Kasumi-1 (cell line): ENCODE measurements around the gene GPR4.
"Not testable (repeated sequence)": the region's sequence is repeated elsewhere in the genome, so short reads cannot be mapped to it uniquely, and the experiment has no call there.

Experiments
- DNase-seq, 2 experiments: peaks; one replicate each; lab custom pipeline; 2025; lab: John Stamatoyannopoulos, UW

GPR4 gene

GRCh38 chr19:45621976-45622503 is 20.0 kb upstream of the GPR4 start:
- DNase-seq: no peak

- no peak for DNase-seq
These were observed 19.4 kb upstream of the GPR4 start for GRCh38 chr19:45621389-45621788.

- DNase-seq: no peak
These were observed 14.6 kb upstream of the GPR4 start for GRCh38 chr19:45616704-45617017.

GRCh38 chr19:45615795-45616703 is 14.0 kb upstream of the GPR4 start:
- DNase-seq: peak; percentile 89 to 94

- not testable (repeated sequence) for DNase-seq
These were observed 13.0 kb upstream of the GPR4 start for GRCh38 chr19:45615056-45615455.

GRCh38 chr19:45613926-45614725 is 12.1 kb upstream of the GPR4 start:
- DNase-seq: peak; percentile 55 to 71

GRCh38 chr19:45608948-45609347 is 6.9 kb upstream of the GPR4 start:
- no peak for DNase-seq

- peak; percentile 22 to 28 for DNase-seq
These were observed 5.3 kb upstream of the GPR4 start for GRCh38 chr19:45607071-45608029.

GRCh38 chr19:45601115-45601514 is 897 bp downstream of the GPR4 start:
- no peak for DNase-seq

GRCh38 chr19:45600340-45600885 is 1.6 kb downstream of the GPR4 start:
- no peak for DNase-seq

- no peak for DNase-seq
These were observed 2.7 kb downstream of the GPR4 start for GRCh38 chr19:45599286-45599685.

- DNase-seq: peak; percentile 29 to 32
These were observed 3.6 kb downstream of the GPR4 start for GRCh38 chr19:45598267-45599001.

- DNase-seq: no peak
These were observed 4.4 kb downstream of the GPR4 start for GRCh38 chr19:45597425-45598111.

- DNase-seq: no peak
These were observed 6.2 kb downstream of the GPR4 start for GRCh38 chr19:45595814-45596213.

- DNase-seq: no peak
These were observed 8.5 kb downstream of the GPR4 start for GRCh38 chr19:45593520-45593919.

GRCh38 chr19:45592366-45592765 is 9.6 kb downstream of the GPR4 start:
- no peak for DNase-seq

- DNase-seq: no peak
These were observed 10.4 kb downstream of the GPR4 start for GRCh38 chr19:45591638-45592005.

- peak; percentile 6 to 21 for DNase-seq
These were observed 10.9 kb downstream of the GPR4 start for GRCh38 chr19:45591004-45591637.

- no peak for DNase-seq
These were observed 11.6 kb downstream of the GPR4 start for GRCh38 chr19:45590300-45591003.
